CD14-positive monocyte (primary cell): ENCODE results near the gene CENPX. TPM values are rescaled to one million over a fixed set of nuclear protein-coding genes. Genes with fewer than 3 reads are reported as not detected.

ENCODE experiments used
- DNase-seq, 3 donors: peaks; one replicate each; pipeline ENCODE4 v3.0.0-alpha.2; 2011 to 2022
- H2AFZ ChIP-seq: 2 replicates; pipeline ENCODE4 v1.6.0; 2012; ENCODE audit warnings: mild to moderate bottlenecking, low read depth, low read length, inconsistent platforms; ENCODE audit not compliant: insufficient read depth, poor library complexity, severe bottlenecking
- H3K27ac ChIP-seq, 2 donors: 1 replicate in 1 of 2; 2 replicates in 1 of 2; pipeline ENCODE4 v1.5.1; 2012 to 2013; ENCODE audit warnings: low read length in 2 of 2, control low read depth in 1 of 2, inconsistent platforms in 1 of 2, low read depth in 1 of 2, mild to moderate bottlenecking in 1 of 2
- H3K27me3 ChIP-seq, 2 donors: one replicate each; pipeline versions ENCODE4 v1.6.0 to v1.6.1; 2011 to 2013; ENCODE audit warnings: low read length in 2 of 2; ENCODE audit not compliant: control insufficient read depth in 2 of 2, insufficient read depth in 2 of 2
- H3K36me3 ChIP-seq, 2 donors: replicated peaks in 1 of 2; 1 replicate in 1 of 2; 2 replicates in 1 of 2; pipeline versions ENCODE4 v1.5.1 to v1.6.1; 2012 to 2013; ENCODE audit warnings: low read length in 2 of 2, control low read depth in 1 of 2, inconsistent platforms in 1 of 2, mild to moderate bottlenecking in 1 of 2; ENCODE audit not compliant: insufficient read depth in 2 of 2, control insufficient read depth in 1 of 2
- H3K4me1 ChIP-seq, 2 donors: 1 replicate in 1 of 2; 2 replicates in 1 of 2; pipeline versions ENCODE4 v1.5.1 to v1.6.1; 2012 to 2013; ENCODE audit warnings: low read length in 2 of 2, control low read depth in 1 of 2, inconsistent platforms in 1 of 2, mild to moderate bottlenecking in 1 of 2, moderate library complexity in 1 of 2; ENCODE audit not compliant: insufficient read depth in 2 of 2, control insufficient read depth in 1 of 2
- H3K4me2 ChIP-seq: replicated peaks from 2 replicates; pipeline ENCODE3; 2012; ENCODE audit warnings: low read length, moderate library complexity, mild to moderate bottlenecking; ENCODE audit not compliant: poor library complexity, severe bottlenecking; ENCODE audit errors: extremely low read depth
- H3K4me3 ChIP-seq, 3 experiments: fragments of 200-600 bp in 1 of 3; sonication (generic) in 1 of 3; replicated peaks in 1 of 3; 1 replicate in 2 of 3; 2 replicates in 1 of 3; pipeline ENCODE4 v1.5.1; 2011 to 2013; ENCODE audit warnings: low read length in 3 of 3, mild to moderate bottlenecking in 3 of 3, control low read depth in 2 of 3, low read depth in 2 of 3, inconsistent platforms in 1 of 3, moderate library complexity in 1 of 3
- H3K79me2 ChIP-seq: 2 replicates; pipeline ENCODE4 v1.6.0; 2012; ENCODE audit warnings: mild to moderate bottlenecking, control low read depth, inconsistent platforms, low read length, moderate library complexity; ENCODE audit not compliant: insufficient read depth
- H3K9ac ChIP-seq: 2 replicates; pipeline ENCODE4 v1.6.0; 2017; ENCODE audit warnings: low read length, mild to moderate bottlenecking; ENCODE audit not compliant: insufficient read depth, poor library complexity, severe bottlenecking
- H3K9me3 ChIP-seq, 2 donors: replicated peaks in 1 of 2; 1 replicate in 1 of 2; 2 replicates in 1 of 2; pipeline versions ENCODE4 v1.5.1 to v1.6.1; 2012 to 2013; ENCODE audit warnings: low read length in 2 of 2, control low read depth in 1 of 2; ENCODE audit not compliant: control insufficient read depth in 1 of 2, insufficient read depth in 1 of 2
- H4K20me1 ChIP-seq: 2 replicates; pipeline ENCODE4 v1.6.0; 2012; ENCODE audit warnings: mild to moderate bottlenecking, low read length, control low read depth, moderate library complexity; ENCODE audit not compliant: insufficient read depth
- H3K27ac Mint-ChIP-seq, 7 donors: one replicate each; pipeline ENCODE4 v1.8.0; 2020; ENCODE audit warnings: mild to moderate bottlenecking in 7 of 7, mixed read lengths in 7 of 7, moderate library complexity in 6 of 7, inconsistent platforms in 2 of 7
- H3K27me3 Mint-ChIP-seq, 3 donors: one replicate each; pipeline ENCODE4 v1.8.0; 2021 to 2022; ENCODE audit warnings: low read depth in 3 of 3, mild to moderate bottlenecking in 3 of 3, mixed read lengths in 3 of 3, moderate library complexity in 3 of 3, inconsistent platforms in 1 of 3
- H3K36me3 Mint-ChIP-seq, 2 donors: one replicate each; pipeline ENCODE4 v1.8.0; 2020; ENCODE audit warnings: mixed read lengths in 2 of 2, inconsistent platforms in 1 of 2, mild to moderate bottlenecking in 1 of 2
- H3K4me1 Mint-ChIP-seq: one replicate; pipeline ENCODE4 v1.8.0; 2020; ENCODE audit warnings: mild to moderate bottlenecking, mixed read lengths
- H3K4me3 Mint-ChIP-seq, 2 donors: one replicate each; pipeline ENCODE4 v1.8.0; 2020; ENCODE audit warnings: mild to moderate bottlenecking in 2 of 2, mixed read lengths in 2 of 2, moderate library complexity in 1 of 2
- H3K9me3 Mint-ChIP-seq, 7 donors: one replicate each; pipeline ENCODE4 v1.8.0; 2020 to 2022; ENCODE audit warnings: mixed read lengths in 7 of 7, mild to moderate bottlenecking in 6 of 7, moderate library complexity in 6 of 7, inconsistent platforms in 2 of 7
- WGBS: methylation state at CpG from one replicate; pipeline ENCODE4 v1.1.5; 2013; ENCODE audit warnings: missing lambda C conversion rate; ENCODE audit not compliant: insufficient coverage; 5-methylcytosine and 5-hydroxymethylcytosine counted together
- intact Hi-C, 2 donors: fragments of 100-400 bp; cut with micrococcal nuclease; formaldehyde crosslinking; loops; one replicate each; pipeline versions ENCODE4 v1.15.0 to v1.15.1; 2023
- polyA plus RNA-seq, 3 donors: library from polyadenylated mRNA; depleted of rRNA in 1 of 3; unstranded in 2 of 3; stranded (reverse) in 1 of 3; fragments of 300-500 nt in 2 of 3; fragments of >200 nt in 1 of 3; fragmentation: Illumina TruSeq in 2 of 3; gene quantifications; 1 replicate in 2 of 3; 2 replicates in 1 of 3; pipeline ENCODE4 v1.2.3, GENCODE V29; 2012 to 2021
- TF ChIP-seq, protein P1 (sequence below): fragments of 200-600 bp; IDR thresholded peaks from one replicate; pipeline ENCODE4 v1.8.0; 2022; ENCODE audit warnings: antibody characterized with exemption, mild to moderate bottlenecking

CENPX gene
- polyA plus RNA-seq, 3 donors = 47.7 to 57.0 (median 55.9) TPM

DNA sequence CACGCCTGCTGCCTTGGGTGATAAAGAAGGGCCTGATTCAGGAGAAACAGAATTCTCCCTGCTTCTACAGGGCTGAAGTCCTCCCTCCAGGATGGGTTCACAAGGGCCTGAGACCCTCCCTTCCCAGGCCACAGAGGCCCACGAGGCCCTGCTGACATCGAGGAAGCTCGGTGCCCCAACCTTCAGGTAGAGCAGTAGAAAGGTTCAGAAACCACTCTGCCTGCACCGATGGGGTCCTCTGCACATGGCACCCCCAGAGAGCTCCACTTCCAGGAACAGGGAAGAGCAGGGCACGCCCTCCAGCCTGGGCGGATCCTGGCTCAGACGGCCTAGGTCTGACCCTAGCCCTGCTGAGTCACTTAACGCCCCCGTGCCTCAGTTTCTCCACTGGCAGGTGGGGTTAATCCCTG is 773 bp downstream of the CENPX start:
- peaks cover 10 to 28% of the 10 kb centered on the region in 2 donors for H3K36me3 Mint-ChIP-seq
- H3K9me3 Mint-ChIP-seq = no peaks in the 10 kb centered on the region
- peak overlapping the region; percentile 88 for H2AFZ ChIP-seq
- H3K79me2 ChIP-seq = peaks cover 34% of the 10 kb centered on the region
- peaks cover 0 to 1% (median 0%) of the 10 kb centered on the region in 3 donors for H3K27me3 Mint-ChIP-seq
- peaks cover 32% of the 10 kb centered on the region for H4K20me1 ChIP-seq
- peak overlapping the region; percentile 97 for H3K4me2 ChIP-seq
- peaks cover 5 to 17% of the 10 kb centered on the region in 2 donors for H3K36me3 ChIP-seq
- peak overlapping the region; percentile 80 to 82 for H3K4me3 Mint-ChIP-seq
- TF ChIP-seq, protein P1, sequence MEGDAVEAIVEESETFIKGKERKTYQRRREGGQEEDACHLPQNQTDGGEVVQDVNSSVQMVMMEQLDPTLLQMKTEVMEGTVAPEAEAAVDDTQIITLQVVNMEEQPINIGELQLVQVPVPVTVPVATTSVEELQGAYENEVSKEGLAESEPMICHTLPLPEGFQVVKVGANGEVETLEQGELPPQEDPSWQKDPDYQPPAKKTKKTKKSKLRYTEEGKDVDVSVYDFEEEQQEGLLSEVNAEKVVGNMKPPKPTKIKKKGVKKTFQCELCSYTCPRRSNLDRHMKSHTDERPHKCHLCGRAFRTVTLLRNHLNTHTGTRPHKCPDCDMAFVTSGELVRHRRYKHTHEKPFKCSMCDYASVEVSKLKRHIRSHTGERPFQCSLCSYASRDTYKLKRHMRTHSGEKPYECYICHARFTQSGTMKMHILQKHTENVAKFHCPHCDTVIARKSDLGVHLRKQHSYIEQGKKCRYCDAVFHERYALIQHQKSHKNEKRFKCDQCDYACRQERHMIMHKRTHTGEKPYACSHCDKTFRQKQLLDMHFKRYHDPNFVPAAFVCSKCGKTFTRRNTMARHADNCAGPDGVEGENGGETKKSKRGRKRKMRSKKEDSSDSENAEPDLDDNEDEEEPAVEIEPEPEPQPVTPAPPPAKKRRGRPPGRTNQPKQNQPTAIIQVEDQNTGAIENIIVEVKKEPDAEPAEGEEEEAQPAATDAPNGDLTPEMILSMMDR = no peak
- H3K4me1 Mint-ChIP-seq = peaks cover 31% of the 10 kb centered on the region
- no peaks in the 10 kb centered on the region for H3K27me3 ChIP-seq
- peak overlapping the region in 1 of 2 donors; percentile 70 for H3K27ac ChIP-seq
- no peak for DNase-seq
- intact Hi-C loops = loop anchor here (1.0 to 10.0 kb wide), 4 partner anchors 45 to 303 kb away; partner anchors contain the start of gene ASPSCR1 (in 1 of the 2)
- peaks cover 26 to 37% of the 10 kb centered on the region in 2 donors for H3K4me1 ChIP-seq
- 4% methylated on average over 6 of the region's 10 CpGs for WGBS
- peak overlapping the region in 4 of 7 donors; percentile 22 to 75 (median 68) for H3K27ac Mint-ChIP-seq
- peak overlapping the region; percentile 76 for H3K9ac ChIP-seq
- H3K9me3 ChIP-seq = no peaks in the 10 kb centered on the region
- peak overlapping the region; percentile 62 to 96 (median 82) for H3K4me3 ChIP-seq

DNA sequence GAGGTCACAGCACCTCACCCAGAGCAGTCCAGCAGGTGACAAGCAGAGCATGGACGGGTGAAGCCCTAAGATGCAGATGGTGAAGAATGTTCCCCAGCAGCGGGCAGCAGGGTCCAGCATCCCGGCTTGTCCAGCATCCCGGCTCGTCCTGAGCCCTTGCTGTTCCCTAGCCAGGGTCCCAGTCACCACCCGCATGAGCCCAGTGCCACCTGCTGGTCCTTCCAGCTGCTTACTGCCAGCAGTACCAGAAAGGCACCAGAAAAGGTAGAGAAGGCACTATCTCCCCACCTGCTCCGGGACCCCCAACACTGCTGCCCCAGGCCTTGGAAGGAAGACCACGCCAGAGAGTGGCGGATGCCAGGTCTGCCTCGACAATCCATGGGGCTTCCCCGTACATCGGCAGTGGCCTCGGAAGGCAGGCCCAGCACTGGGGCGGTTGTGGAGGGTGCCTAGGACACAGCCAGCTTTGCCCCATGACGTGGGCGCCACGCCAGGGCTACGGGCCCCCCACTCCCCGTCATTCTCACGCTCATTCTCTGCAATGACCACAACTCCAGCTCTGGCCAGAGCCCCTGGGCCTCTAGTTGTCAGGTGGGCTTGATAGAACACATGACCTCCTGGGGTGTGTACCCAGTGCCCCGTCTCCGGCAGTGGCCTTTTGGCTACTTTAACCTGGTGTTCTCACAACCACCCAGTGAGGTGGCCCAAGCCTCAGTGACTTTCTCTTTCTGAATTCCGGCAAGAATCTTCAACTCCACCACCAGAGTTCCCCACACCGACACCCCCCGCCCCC is 1.4 kb downstream of the CENPX start:
- peaks cover 34% of the 10 kb centered on the region for H3K79me2 ChIP-seq
- H3K4me3 Mint-ChIP-seq = peak overlapping the region; percentile 80 to 82
- TF ChIP-seq, protein P1 = peak; percentile 53
- no peaks in the 10 kb centered on the region for H3K9me3 ChIP-seq
- peak overlapping the region in 3 of 7 donors; percentile 22 to 73 (median 63) for H3K27ac Mint-ChIP-seq
- H3K4me1 ChIP-seq = peaks cover 26 to 35% of the 10 kb centered on the region in 2 donors
- peaks cover 32% of the 10 kb centered on the region for H4K20me1 ChIP-seq
- H3K36me3 ChIP-seq = peaks cover 5 to 17% of the 10 kb centered on the region in 2 donors
- peak overlapping the region in 1 of 3 experiments; percentile 96 for H3K4me3 ChIP-seq
- no peaks in the 10 kb centered on the region for H3K9me3 Mint-ChIP-seq
- H3K4me2 ChIP-seq = peak overlapping the region; percentile 97
- H3K4me1 Mint-ChIP-seq = peaks cover 30% of the 10 kb centered on the region
- H3K9ac ChIP-seq = peak overlapping the region; percentile 76
- H3K27me3 ChIP-seq = no peaks in the 10 kb centered on the region
- 51% methylated on average over 19 of the region's 25 CpGs for WGBS
- H2AFZ ChIP-seq = no peak overlapping the region
- peaks cover 10 to 24% of the 10 kb centered on the region in 2 donors for H3K36me3 Mint-ChIP-seq
- peaks cover 0 to 1% (median 0%) of the 10 kb centered on the region in 3 donors for H3K27me3 Mint-ChIP-seq
- no peak overlapping the region for H3K27ac ChIP-seq
- DNase-seq = peak; percentile 18 to 45 (median 35)
- intact Hi-C loops = loop anchor here (1.0 to 10.0 kb wide), 3 partner anchors 44 to 303 kb away; partner anchors contain the start of gene ASPSCR1 (in 1 of the 2)
